Transverse colon (tissue), 4 donors: Measurements from ENCODE around the gene PROM1.

ENCODE experiments used
- CTCF ChIP-seq, 5 experiments: fragments of 200-600 bp in 3 of 5; fragments of 450-650 bp in 2 of 5; sonication (generic) in 3 of 5; IDR thresholded peaks; 1 replicate in 2 of 5; 2 replicates in 3 of 5; pipeline ENCODE4 v1.5.1; 2016 to 2017; ENCODE audit warnings: antibody characterized with exemption in 5 of 5, inconsistent platforms in 3 of 5, mild to moderate bottlenecking in 2 of 5, moderate library complexity in 1 of 5
- EP300 ChIP-seq: sonication (generic); formaldehyde crosslinking; IDR thresholded peaks from one replicate; pipeline ENCODE4 v1.6.1; 2017; ENCODE audit warnings: antibody characterized with exemption, low read depth
- POLR2A ChIP-seq: fragments of 450-650 bp; IDR thresholded peaks from one replicate; pipeline ENCODE4 v1.6.1; 2016; ENCODE audit warnings: antibody characterized with exemption, mild to moderate bottlenecking, moderate library complexity
- POLR2AphosphoS5 ChIP-seq, 3 donors: sonication (generic); formaldehyde crosslinking; IDR thresholded peaks; one replicate each; pipeline ENCODE4 v1.6.1; 2016; ENCODE audit warnings: antibody characterized with exemption in 3 of 3

GRCh38 chr4:15930314-15930713 is 153.5 kb downstream of the PROM1 start:
- TF ChIP-seq EP300: no peak
- TF ChIP-seq CTCF (IDR thresholded peaks at IDR 0.05): no peak
- no peak for TF ChIP-seq POLR2A
- no peak for TF ChIP-seq POLR2AphosphoS5 (IDR thresholded peaks at IDR 0.05)
